Liver (tissue), 9 donors: ENCODE measurements around the gene MPND. TPM values are rescaled to one million over a fixed set of nuclear protein-coding genes. Genes with fewer than 3 reads are reported as not detected.

Source experiments
- DNase-seq: peaks from one replicate; pipeline ENCODE4 v3.0.0-alpha.2; 2017; ENCODE audit warnings: low spot score
- H3K27ac ChIP-seq, 2 donors: one replicate each; pipeline ENCODE4 v1.7.0; 2013; ENCODE audit warnings: inconsistent platforms in 2 of 2, low read length in 2 of 2, control low read depth in 1 of 2, low read depth in 1 of 2, mild to moderate bottlenecking in 1 of 2
- H3K27me3 ChIP-seq, 4 donors: one replicate each; pipeline versions ENCODE4 v1.6.1 to v1.7.0; 2013; ENCODE audit warnings: low read length in 3 of 4, inconsistent platforms in 1 of 4, mild to moderate bottlenecking in 1 of 4, moderate library complexity in 1 of 4; ENCODE audit not compliant: control insufficient read depth in 4 of 4, insufficient read depth in 4 of 4
- H3K36me3 ChIP-seq, 4 donors: one replicate each; pipeline versions ENCODE4 v1.6.1 to v1.7.0; 2013; ENCODE audit warnings: low read length in 3 of 4, mild to moderate bottlenecking in 3 of 4, low read depth in 1 of 4, moderate library complexity in 1 of 4; ENCODE audit not compliant: control insufficient read depth in 4 of 4, insufficient read depth in 3 of 4
- H3K4me1 ChIP-seq, 4 donors: one replicate each; pipeline versions ENCODE4 v1.6.1 to v1.7.0; 2013; ENCODE audit warnings: low read length in 3 of 4, mild to moderate bottlenecking in 3 of 4, moderate library complexity in 1 of 4; ENCODE audit not compliant: control insufficient read depth in 4 of 4, insufficient read depth in 4 of 4
- H3K4me3 ChIP-seq, 3 donors: one replicate each; pipeline versions ENCODE4 v1.6.1 to v1.7.0; 2013; ENCODE audit warnings: low read length in 3 of 3, control low read depth in 1 of 3, low read depth in 1 of 3, mild to moderate bottlenecking in 1 of 3
- H3K9ac ChIP-seq, 2 donors: one replicate each; pipeline ENCODE4 v1.7.0; 2013; ENCODE audit warnings: low read length in 2 of 2, mild to moderate bottlenecking in 2 of 2, moderate library complexity in 2 of 2, control low read depth in 1 of 2, low read depth in 1 of 2
- H3K9me3 ChIP-seq, 4 donors: one replicate each; pipeline versions ENCODE4 v1.6.1 to v1.7.0; 2013; ENCODE audit warnings: low read length in 3 of 4; ENCODE audit not compliant: control insufficient read depth in 4 of 4
- ATF3 ChIP-seq: IDR thresholded peaks from 2 replicates; pipeline ENCODE4 v1.6.1; 2016; ENCODE audit warnings: antibody characterized with exemption
- CTCF ChIP-seq: fragments of 150-350 bp; IDR thresholded peaks from 2 replicates; pipeline ENCODE4 v1.5.1; 2017; ENCODE audit warnings: improper control_type of control experiment, low read depth, low read length; ENCODE audit not compliant: missing input control
- EGR1 ChIP-seq, 2 donors: IDR thresholded peaks; 2 replicates each; pipeline ENCODE4 v1.6.1; 2016 to 2018; ENCODE audit warnings: antibody characterized with exemption in 2 of 2, low read depth in 2 of 2
- FOXA1 ChIP-seq: IDR thresholded peaks from 2 replicates; pipeline ENCODE4 v1.6.1; 2016; ENCODE audit warnings: antibody characterized with exemption
- FOXA2 ChIP-seq: IDR thresholded peaks from 2 replicates; pipeline ENCODE4 v1.6.1; 2016; ENCODE audit warnings: antibody characterized with exemption
- GABPA ChIP-seq, 2 donors: IDR thresholded peaks in 1 of 2; conservative IDR thresholded peaks in 1 of 2; 2 replicates each; pipeline ENCODE4 v1.6.1; 2016; ENCODE audit warnings: antibody characterized with exemption in 2 of 2, mild to moderate bottlenecking in 1 of 2, moderate library complexity in 1 of 2
- HNF4A ChIP-seq, 2 donors: conservative IDR thresholded peaks; 2 replicates each; pipeline ENCODE4 v1.6.1; 2016; ENCODE audit warnings: antibody characterized with exemption in 2 of 2, mild to moderate bottlenecking in 2 of 2
- HNF4G ChIP-seq: IDR thresholded peaks from 2 replicates; pipeline ENCODE4 v1.6.1; 2016; ENCODE audit warnings: antibody characterized with exemption
- JUND ChIP-seq, 2 donors: IDR thresholded peaks; 2 replicates each; pipeline ENCODE4 v1.6.1; 2016; ENCODE audit warnings: antibody characterized with exemption in 2 of 2
- NR2F2 ChIP-seq: IDR thresholded peaks from 2 replicates; pipeline ENCODE4 v1.6.1; 2016; ENCODE audit warnings: antibody characterized with exemption
- RAD21 ChIP-seq, 2 donors: IDR thresholded peaks; 2 replicates each; pipeline ENCODE4 v1.6.1; 2016; ENCODE audit warnings: antibody characterized with exemption in 2 of 2, mild to moderate bottlenecking in 2 of 2
- RXRA ChIP-seq, 2 donors: IDR thresholded peaks; 2 replicates each; pipeline ENCODE4 v1.6.1; 2017 to 2018; ENCODE audit warnings: antibody characterized with exemption in 2 of 2, mild to moderate bottlenecking in 1 of 2
- SP1 ChIP-seq: IDR thresholded peaks from 2 replicates; pipeline ENCODE4 v1.6.1; 2018; ENCODE audit warnings: antibody characterized with exemption, mild to moderate bottlenecking
- TAF1 ChIP-seq: conservative IDR thresholded peaks from 2 replicates; pipeline ENCODE4 v1.6.1; 2016; ENCODE audit warnings: antibody characterized with exemption, mild to moderate bottlenecking
- YY1 ChIP-seq: IDR thresholded peaks from 2 replicates; pipeline ENCODE4 v1.6.1; 2016; ENCODE audit warnings: antibody characterized with exemption, mild to moderate bottlenecking
- WGBS: extraction: QIAGEN DNeasy Blood & Tissue Kit; methylation state at CpG from one replicate; pipeline ENCODE4 v1.1.7; 2013; 5-methylcytosine and 5-hydroxymethylcytosine counted together
- polyA plus RNA-seq, 2 donors: library from polyadenylated mRNA; stranded (reverse) in 1 of 2; unstranded in 1 of 2; fragments of 200-250 nt in 1 of 2; fragments of >200 nt in 1 of 2; fragmentation: Nextera tagmentation in 1 of 2; extraction: Ambion mirVana in 1 of 2; gene quantifications; one replicate each; pipeline versions ENCODE4 v1.2.1 to v1.2.3, GENCODE V29; 2013 to 2015
- total RNA-seq, 2 donors: library from RNA; depleted of rRNA; stranded (reverse); fragments of >200 nt; gene quantifications; one replicate each; pipeline ENCODE4 v1.2.3, GENCODE V29; 2014
- TF ChIP-seq, protein P1 (sequence below): IDR thresholded peaks from 2 replicates; pipeline ENCODE4 v1.6.1; 2016; ENCODE audit warnings: antibody characterized with exemption, mild to moderate bottlenecking
- TF ChIP-seq, protein P2 (sequence below): IDR thresholded peaks from 2 replicates; pipeline ENCODE4 v1.6.1; 2016; ENCODE audit warnings: antibody characterized with exemption
- TF ChIP-seq, protein P3 (sequence below): IDR thresholded peaks from 2 replicates; pipeline ENCODE4 v1.6.1; 2016; ENCODE audit warnings: antibody characterized with exemption
- donor health status: healthy.
- donor health status: healthy.
- donor health status: healthy.
- donor health status: healthy.
- donor health status: healthy.

The MPND gene
- total and polyA plus RNA-seq, 4 donors, result 4.7 to 9.9 (median 9.2) TPM

GRCh38 chr19:4346020-4346383 lies 2.6 kb downstream of the MPND start:
- no peak for DNase-seq
- TF ChIP-seq NR2F2 (no peak), RXRA (IDR thresholded peaks at IDR 0.05) (no peak), TAF1 (no peak), FOXA1 (no peak), ATF3 (no peak)
- TF ChIP-seq, protein P1, sequence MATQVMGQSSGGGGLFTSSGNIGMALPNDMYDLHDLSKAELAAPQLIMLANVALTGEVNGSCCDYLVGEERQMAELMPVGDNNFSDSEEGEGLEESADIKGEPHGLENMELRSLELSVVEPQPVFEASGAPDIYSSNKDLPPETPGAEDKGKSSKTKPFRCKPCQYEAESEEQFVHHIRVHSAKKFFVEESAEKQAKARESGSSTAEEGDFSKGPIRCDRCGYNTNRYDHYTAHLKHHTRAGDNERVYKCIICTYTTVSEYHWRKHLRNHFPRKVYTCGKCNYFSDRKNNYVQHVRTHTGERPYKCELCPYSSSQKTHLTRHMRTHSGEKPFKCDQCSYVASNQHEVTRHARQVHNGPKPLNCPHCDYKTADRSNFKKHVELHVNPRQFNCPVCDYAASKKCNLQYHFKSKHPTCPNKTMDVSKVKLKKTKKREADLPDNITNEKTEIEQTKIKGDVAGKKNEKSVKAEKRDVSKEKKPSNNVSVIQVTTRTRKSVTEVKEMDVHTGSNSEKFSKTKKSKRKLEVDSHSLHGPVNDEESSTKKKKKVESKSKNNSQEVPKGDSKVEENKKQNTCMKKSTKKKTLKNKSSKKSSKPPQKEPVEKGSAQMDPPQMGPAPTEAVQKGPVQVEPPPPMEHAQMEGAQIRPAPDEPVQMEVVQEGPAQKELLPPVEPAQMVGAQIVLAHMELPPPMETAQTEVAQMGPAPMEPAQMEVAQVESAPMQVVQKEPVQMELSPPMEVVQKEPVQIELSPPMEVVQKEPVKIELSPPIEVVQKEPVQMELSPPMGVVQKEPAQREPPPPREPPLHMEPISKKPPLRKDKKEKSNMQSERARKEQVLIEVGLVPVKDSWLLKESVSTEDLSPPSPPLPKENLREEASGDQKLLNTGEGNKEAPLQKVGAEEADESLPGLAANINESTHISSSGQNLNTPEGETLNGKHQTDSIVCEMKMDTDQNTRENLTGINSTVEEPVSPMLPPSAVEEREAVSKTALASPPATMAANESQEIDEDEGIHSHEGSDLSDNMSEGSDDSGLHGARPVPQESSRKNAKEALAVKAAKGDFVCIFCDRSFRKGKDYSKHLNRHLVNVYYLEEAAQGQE, result no peak
- TF ChIP-seq, protein P2, sequence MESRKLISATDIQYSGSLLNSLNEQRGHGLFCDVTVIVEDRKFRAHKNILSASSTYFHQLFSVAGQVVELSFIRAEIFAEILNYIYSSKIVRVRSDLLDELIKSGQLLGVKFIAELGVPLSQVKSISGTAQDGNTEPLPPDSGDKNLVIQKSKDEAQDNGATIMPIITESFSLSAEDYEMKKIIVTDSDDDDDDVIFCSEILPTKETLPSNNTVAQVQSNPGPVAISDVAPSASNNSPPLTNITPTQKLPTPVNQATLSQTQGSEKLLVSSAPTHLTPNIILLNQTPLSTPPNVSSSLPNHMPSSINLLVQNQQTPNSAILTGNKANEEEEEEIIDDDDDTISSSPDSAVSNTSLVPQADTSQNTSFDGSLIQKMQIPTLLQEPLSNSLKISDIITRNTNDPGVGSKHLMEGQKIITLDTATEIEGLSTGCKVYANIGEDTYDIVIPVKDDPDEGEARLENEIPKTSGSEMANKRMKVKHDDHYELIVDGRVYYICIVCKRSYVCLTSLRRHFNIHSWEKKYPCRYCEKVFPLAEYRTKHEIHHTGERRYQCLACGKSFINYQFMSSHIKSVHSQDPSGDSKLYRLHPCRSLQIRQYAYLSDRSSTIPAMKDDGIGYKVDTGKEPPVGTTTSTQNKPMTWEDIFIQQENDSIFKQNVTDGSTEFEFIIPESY, result no peak
- H3K9me3 ChIP-seq, result no peaks in the 10 kb centered on the region
- no peak overlapping the region for H3K9ac ChIP-seq
- WGBS, result 73% methylated on average over 6 of the region's 6 CpGs
- H3K27ac ChIP-seq, result peak overlapping the region in 1 of 2 donors; percentile 53
- peaks cover 0 to 2% (median 0%) of the 10 kb centered on the region in 4 donors for H3K36me3 ChIP-seq
- peaks cover 8 to 39% (median 30%) of the 10 kb centered on the region in 4 donors for H3K4me1 ChIP-seq
- H3K27me3 ChIP-seq, result no peaks in the 10 kb centered on the region
- no peak overlapping the region for H3K4me3 ChIP-seq

DNA sequence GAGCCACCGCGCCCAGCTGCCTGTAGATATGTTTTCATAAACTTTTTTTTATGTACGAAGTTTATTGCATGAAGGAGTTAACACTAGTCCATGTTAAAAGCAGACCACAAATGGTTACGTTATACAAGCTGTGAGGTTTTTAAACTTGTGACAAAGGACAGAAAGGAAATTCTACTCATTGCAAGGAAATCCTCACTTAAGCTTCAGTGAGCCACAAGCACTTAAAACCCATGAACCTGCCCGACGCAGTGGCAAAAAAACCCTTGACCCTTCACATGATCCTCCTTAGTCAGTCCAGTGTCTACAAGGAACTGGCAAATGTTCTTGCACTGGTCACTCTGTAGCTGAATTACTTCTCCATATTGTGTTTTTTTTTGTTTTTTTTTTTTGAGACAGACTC lies 4.2 kb downstream of the MPND start:
- TF ChIP-seq FOXA2 (no peak), NR2F2 (no peak), SP1 (no peak), YY1 (no peak), HNF4A (conservative IDR thresholded peaks at IDR 0.05) (no peak), RXRA (IDR thresholded peaks at IDR 0.05) (no peak), ATF3 (no peak), CTCF (no peak), JUND (IDR thresholded peaks at IDR 0.05) (no peak), TAF1 (no peak), GABPA (IDR thresholded peaks at IDR 0.05 in 1 of 2, conservative IDR thresholded peaks at IDR 0.05 in 1 of 2) (no peak), FOXA1 (no peak), RAD21 (IDR thresholded peaks at IDR 0.05) (no peak), HNF4G (no peak), EGR1 (IDR thresholded peaks at IDR 0.05; ENCODE audit: low read depth in 2 of 2) (no peak)
- TF ChIP-seq, protein P1, result no peak
- TF ChIP-seq, protein P3, sequence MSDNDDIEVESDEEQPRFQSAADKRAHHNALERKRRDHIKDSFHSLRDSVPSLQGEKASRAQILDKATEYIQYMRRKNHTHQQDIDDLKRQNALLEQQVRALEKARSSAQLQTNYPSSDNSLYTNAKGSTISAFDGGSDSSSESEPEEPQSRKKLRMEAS, result no peak
- TF ChIP-seq, protein P2, result no peak
- Histone ChIP-seq H3K4me3 (no peak overlapping the region), H3K9ac (no peak overlapping the region), H3K36me3 (peaks cover 0 to 2% (median 0%) of the 10 kb centered on the region in 4 donors), H3K27me3 (no peaks in the 10 kb centered on the region), H3K4me1 (peaks cover 5 to 25% (median 20%) of the 10 kb centered on the region in 4 donors), H3K9me3 (no peaks in the 10 kb centered on the region), H3K27ac (no peak overlapping the region)
- no peak for DNase-seq
- WGBS, result 71% methylated on average over 6 of the region's 6 CpGs
